ENCODE data around the gene COL17A1. TPM values are rescaled to one million over a fixed set of nuclear protein-coding genes. Genes with fewer than 3 reads are reported as not detected.

COL17A1 gene
- total RNA-seq, 4 donors from 2014 or later, result 36.0 to 181 (median 173) TPM

- Histone ChIP-seq H3K4me1 (peaks cover 0 to 2% (median under 1%) of the 10 kb centered on the region in 4 donors), H3K4me3 (no peak overlapping the region), H3K27me3 (no peaks in the 10 kb centered on the region), H3K36me3 (no peaks in the 10 kb centered on the region), H3K9me3 (no peaks in the 10 kb centered on the region), H3K27ac (no peak overlapping the region)
- no peak for DNase-seq
- intact Hi-C loops (cut with DNase I; ENCODE audit: low total_unique reads), result no loop called here
- 71% methylated on average over 4 of the region's 4 CpGs; no CpG with 5 or more reads in 1 of the 2 donors for WGBS, 2 donors (ENCODE audit: low coverage in 1 of 2)
- TF ChIP-seq CTCF (IDR thresholded peaks at IDR 0.05) (no peak), EP300 (IDR thresholded peaks at IDR 0.05; ENCODE audit: low read depth) (no peak), POLR2A (IDR thresholded peaks at IDR 0.05) (no peak), POLR2AphosphoS5 (IDR thresholded peaks at IDR 0.05) (no peak)
- in situ Hi-C loops (cut with MboI; ENCODE audit: low pct_ligation_motif_present in 1 of 4, low pct_unique_long_range_greater_than_20kb in 1 of 4, low sequenced_read_pairs in 3 of 4), result loop anchor here in 1 of 4 donors (25.0 kb wide), 1 partner anchor 168 kb away; no protein-coding TSS in a partner anchor
Observed at GRCh38 chr10:104043854-104044253, 41.8 kb downstream of the COL17A1 start.

DNA sequence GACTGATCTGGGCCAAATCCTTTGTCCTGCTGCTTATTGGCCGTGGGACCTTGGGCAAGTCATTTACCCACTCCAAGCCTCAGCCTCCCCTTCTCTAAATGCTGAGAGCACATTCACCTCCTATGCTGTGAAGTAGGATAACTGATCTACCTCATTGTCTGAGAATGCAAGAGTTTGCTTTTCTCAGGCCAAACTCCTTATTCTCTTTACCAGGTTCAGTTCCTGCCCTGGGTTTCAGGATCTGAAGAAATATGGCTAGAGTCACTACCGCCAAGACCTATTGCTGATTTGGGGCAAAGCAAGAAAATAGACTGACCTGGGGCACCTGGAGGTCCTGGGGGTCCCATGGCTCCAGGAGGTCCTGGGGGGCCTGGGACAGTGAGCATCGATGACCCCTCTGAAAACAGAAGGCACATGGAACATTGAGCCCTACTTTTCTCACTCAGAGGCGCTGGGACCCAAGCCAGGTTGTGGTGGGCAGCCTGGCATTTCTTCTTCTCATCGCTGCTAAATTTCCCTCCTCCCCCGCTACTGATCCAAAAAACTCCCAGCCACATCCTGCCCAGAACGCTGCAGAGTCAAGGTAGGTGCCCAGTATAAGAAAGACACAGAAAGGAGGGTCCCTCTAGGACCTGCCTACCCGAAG is 42.4 kb downstream of the COL17A1 start:
- H3K4me3 ChIP-seq, result no peak overlapping the region
- no peaks in the 10 kb centered on the region for H3K36me3 ChIP-seq
- no peaks in the 10 kb centered on the region for H3K4me1 ChIP-seq
- intact Hi-C loops (cut with DNase I; ENCODE audit: low total_unique reads), result no loop called here
- TF ChIP-seq CTCF (IDR thresholded peaks at IDR 0.05) (no peak), EP300 (IDR thresholded peaks at IDR 0.05; ENCODE audit: low read depth) (no peak), POLR2AphosphoS5 (IDR thresholded peaks at IDR 0.05) (no peak), POLR2A (IDR thresholded peaks at IDR 0.05) (no peak)
- DNase-seq, result no peak
- H3K27me3 ChIP-seq, result no peaks in the 10 kb centered on the region
- no peaks in the 10 kb centered on the region for H3K9me3 ChIP-seq
- in situ Hi-C loops (cut with MboI; ENCODE audit: low pct_ligation_motif_present in 1 of 4, low pct_unique_long_range_greater_than_20kb in 1 of 4, low sequenced_read_pairs in 3 of 4), result loop anchor here in 1 of 4 donors (25.0 kb wide), 1 partner anchor 169 kb away; no protein-coding TSS in a partner anchor
- no peak overlapping the region for H3K27ac ChIP-seq
- 76 to 78% methylated on average over 3 to 8 of the region's 8 CpGs for WGBS, 2 donors (ENCODE audit: low coverage in 1 of 2)

- intact Hi-C loops (cut with DNase I; ENCODE audit: low total_unique reads) (no loop called here), in situ Hi-C loops (cut with MboI; ENCODE audit: low pct_ligation_motif_present in 1 of 4, low pct_unique_long_range_greater_than_20kb in 1 of 4, low sequenced_read_pairs in 3 of 4) (loop anchor here in 1 of 4 donors (25.0 kb wide), 1 partner anchor 170 kb away; no protein-coding TSS in a partner anchor)
- H3K4me1 ChIP-seq, result no peaks in the 10 kb centered on the region
- no peak overlapping the region for H3K4me3 ChIP-seq
- no peaks in the 10 kb centered on the region for H3K9me3 ChIP-seq
- H3K27me3 ChIP-seq, result no peaks in the 10 kb centered on the region
- no peaks in the 10 kb centered on the region for H3K36me3 ChIP-seq
- DNase-seq, result no peak
- no peak overlapping the region for H3K27ac ChIP-seq
- TF ChIP-seq CTCF (IDR thresholded peaks at IDR 0.05), result no peak
- TF ChIP-seq POLR2AphosphoS5 (IDR thresholded peaks at IDR 0.05), result no peak
- no peak for TF ChIP-seq EP300 (IDR thresholded peaks at IDR 0.05; ENCODE audit: low read depth)
- TF ChIP-seq POLR2A (IDR thresholded peaks at IDR 0.05), result no peak
- WGBS, 2 donors (ENCODE audit: low coverage in 1 of 2), result 84% methylated on average over 7 to 13 of the region's 14 CpGs
Observed at GRCh38 chr10:104041891-104042535, 43.7 kb downstream of the COL17A1 start.

Data from transverse colon (tissue), 4 donors.